GM12875 (cell line): ENCODE data around the gene AFTPH.

Experiments used
- H3K4me3 ChIP-seq: one replicate; pipeline ENCODE4 v1.5.1; 2011; ENCODE audit warnings: low read depth, low read length, control low read depth
- CTCF ChIP-seq: IDR thresholded peaks from 2 replicates; pipeline ENCODE4 v1.5.1; 2011; ENCODE audit warnings: low read depth, mild to moderate bottlenecking, control low read depth, inconsistent platforms, low read length, moderate library complexity, borderline replicate concordance; ENCODE audit not compliant: insufficient read depth

AFTPH gene

GRCh38 chr2:64631771-64632170, 107.6 kb downstream of the AFTPH start:
- no peak for TF ChIP-seq CTCF

GRCh38 chr2:64632835-64633819, 109.0 kb downstream of the AFTPH start:
- TF ChIP-seq CTCF = no peak
- H3K4me3 ChIP-seq = no peak overlapping the region

More at GRCh38 chr2:64631771-64632170, 107.6 kb downstream of the AFTPH start:
- H3K4me3 ChIP-seq = no peak overlapping the region

GRCh38 chr2:64634345-64635267, 110.5 kb downstream of the AFTPH start:
- H3K4me3 ChIP-seq = no peak overlapping the region
- TF ChIP-seq CTCF = no peak

GRCh38 chr2:64635976-64636911, 112.1 kb downstream of the AFTPH start:
- H3K4me3 ChIP-seq = no peak overlapping the region
- peak; percentile 31; the same call in 1 of the 2 replicates for TF ChIP-seq CTCF

- no peak for TF ChIP-seq CTCF
- no peak overlapping the region for H3K4me3 ChIP-seq
These were observed 113.0 kb downstream of the AFTPH start for GRCh38 chr2:64637000-64637635.

GRCh38 chr2:64637931-64638330, 113.8 kb downstream of the AFTPH start:
- no peak for TF ChIP-seq CTCF
- H3K4me3 ChIP-seq = no peak overlapping the region
